Caco-2 (cell line): Measurements from ENCODE around the gene LRRC3B. TPM values are rescaled to one million over a fixed set of nuclear protein-coding genes. Genes with fewer than 3 reads are reported as not detected.

Experiments
- BruUV-seq: library from RNA; stranded (reverse); fragments of 400-500 nt; replicated peaks from 2 replicates; lab custom pipeline; 2021; lab: Mats Ljungman, UMichigan
- CTCF ChIA-PET: fragments of 300-600 bp; sonication (Branson Sonifier 250); formaldehyde crosslinking; loops from one replicate; lab custom pipeline; 2022; ENCODE audit warnings: antibody characterized with exemption; lab: Charles Lee
- POLR2A ChIA-PET: fragments of 300-600 bp; sonication (Branson Sonifier 250); formaldehyde crosslinking; loops from one replicate; lab custom pipeline; 2022; ENCODE audit warnings: antibody characterized with exemption; lab: Charles Lee
- DNase-seq, 2 experiments: peaks; one replicate each; pipeline versions ENCODE4 v3.0.0 to v3.0.0-alpha.2; 2020 to 2022
- H3K27me3 ChIP-seq: replicated peaks from 2 replicates; pipeline ENCODE4 v1.6.0; 2011; ENCODE audit warnings: low read length; ENCODE audit not compliant: control insufficient read depth, insufficient read depth
- H3K36me3 ChIP-seq: 2 replicates; pipeline ENCODE4 v1.5.1; 2011; ENCODE audit warnings: low read length; ENCODE audit not compliant: control insufficient read depth, insufficient read depth
- H3K4me1 ChIP-seq: fragments of 250-450 bp; sonication (Bioruptor Pico); 2 replicates; pipeline ENCODE4 v1.5.1; 2020; ENCODE audit warnings: mild to moderate bottlenecking
- H3K4me3 ChIP-seq: 2 replicates; pipeline ENCODE4 v1.5.1; 2011; ENCODE audit warnings: low read depth, mild to moderate bottlenecking, control low read depth, low read length
- H3K9me3 ChIP-seq: fragments of 250-450 bp; sonication (Bioruptor Pico); 2 replicates; pipeline ENCODE4 v1.5.1; 2020; ENCODE audit warnings: mild to moderate bottlenecking, moderate library complexity
- H3K27ac Mint-ChIP-seq: one replicate; pipeline ENCODE4 v1.8.0; 2022; ENCODE audit warnings: mixed read lengths; ENCODE audit not compliant: unreplicated experiment
- H3K27me3 Mint-ChIP-seq: one replicate; pipeline ENCODE4 v1.8.0; 2022; ENCODE audit warnings: mixed read lengths; ENCODE audit not compliant: insufficient read depth, unreplicated experiment
- H3K36me3 Mint-ChIP-seq: one replicate; pipeline ENCODE4 v1.8.0; 2022; ENCODE audit warnings: mild to moderate bottlenecking, mixed read lengths; ENCODE audit not compliant: insufficient read depth, unreplicated experiment
- H3K4me1 Mint-ChIP-seq: one replicate; pipeline ENCODE4 v1.8.0; 2022; ENCODE audit warnings: low read depth, mixed read lengths; ENCODE audit not compliant: unreplicated experiment
- H3K4me3 Mint-ChIP-seq: one replicate; pipeline ENCODE4 v1.8.0; 2022; ENCODE audit warnings: mild to moderate bottlenecking, moderate library complexity, mixed read lengths; ENCODE audit not compliant: unreplicated experiment
- H3K9me3 Mint-ChIP-seq: one replicate; pipeline ENCODE4 v1.8.0; 2022; ENCODE audit warnings: mixed read lengths; ENCODE audit not compliant: unreplicated experiment
- intact Hi-C: fragments of 100-400 bp; cut with micrococcal nuclease; formaldehyde crosslinking; loops from one replicate; pipeline ENCODE4 v1.10.0; 2022; ENCODE audit not compliant: unreplicated experiment
- total RNA-seq: library from RNA; stranded (reverse); gene quantifications from 2 replicates; pipeline ENCODE4 v1.2.3, GENCODE V29; 2022
- TF ChIP-seq, protein P1 (sequence below), 2 experiments: fragments of 200-600 bp in 1 of 2; IDR thresholded peaks; 1 replicate in 1 of 2; 2 replicates in 1 of 2; pipeline versions ENCODE4 v1.5.1 to v1.8.0; 2011 to 2022; ENCODE audit warnings: antibody characterized with exemption in 1 of 2, control low read depth in 1 of 2, inconsistent platforms in 1 of 2, low read depth in 1 of 2, low read length in 1 of 2, mild to moderate bottlenecking in 1 of 2, moderate library complexity in 1 of 2; ENCODE audit not compliant: insufficient read depth in 1 of 2, severe bottlenecking in 1 of 2, unreplicated experiment in 1 of 2

Gene LRRC3B
- total RNA-seq, 1 experiment from 2014 or later: not detected

DNA sequence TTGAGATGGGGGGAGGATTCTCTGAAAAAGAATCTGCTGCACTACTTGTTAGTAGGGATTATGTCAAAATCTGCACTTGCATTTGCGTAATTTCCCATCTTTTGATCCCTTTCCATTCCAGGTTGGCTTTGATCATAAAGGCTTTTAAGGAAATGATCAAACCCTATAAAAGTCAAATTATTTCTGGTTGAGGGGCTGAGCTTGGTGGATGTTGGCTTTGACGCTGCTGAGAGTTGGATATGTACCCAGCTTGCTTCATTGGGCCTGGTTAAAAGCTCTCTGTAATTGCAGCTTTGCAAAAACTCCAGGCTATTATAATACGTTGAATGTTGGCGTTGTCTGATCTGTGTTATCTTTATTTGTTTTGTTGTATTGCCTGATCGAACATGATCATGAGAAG, 12.0 kb downstream of the LRRC3B start:
- intact Hi-C loops: no loop called here
- Mint-ChIP-seq H3K4me1 (no peaks in the 10 kb centered on the region), H3K27me3 (peaks cover 3% of the 10 kb centered on the region), H3K9me3 (no peaks in the 10 kb centered on the region), H3K4me3 (no peak overlapping the region), H3K36me3 (no peaks in the 10 kb centered on the region), H3K27ac (no peak overlapping the region)
- CTCF ChIA-PET: no interaction called here
- DNase-seq: no peak
- TF ChIP-seq, protein P1, sequence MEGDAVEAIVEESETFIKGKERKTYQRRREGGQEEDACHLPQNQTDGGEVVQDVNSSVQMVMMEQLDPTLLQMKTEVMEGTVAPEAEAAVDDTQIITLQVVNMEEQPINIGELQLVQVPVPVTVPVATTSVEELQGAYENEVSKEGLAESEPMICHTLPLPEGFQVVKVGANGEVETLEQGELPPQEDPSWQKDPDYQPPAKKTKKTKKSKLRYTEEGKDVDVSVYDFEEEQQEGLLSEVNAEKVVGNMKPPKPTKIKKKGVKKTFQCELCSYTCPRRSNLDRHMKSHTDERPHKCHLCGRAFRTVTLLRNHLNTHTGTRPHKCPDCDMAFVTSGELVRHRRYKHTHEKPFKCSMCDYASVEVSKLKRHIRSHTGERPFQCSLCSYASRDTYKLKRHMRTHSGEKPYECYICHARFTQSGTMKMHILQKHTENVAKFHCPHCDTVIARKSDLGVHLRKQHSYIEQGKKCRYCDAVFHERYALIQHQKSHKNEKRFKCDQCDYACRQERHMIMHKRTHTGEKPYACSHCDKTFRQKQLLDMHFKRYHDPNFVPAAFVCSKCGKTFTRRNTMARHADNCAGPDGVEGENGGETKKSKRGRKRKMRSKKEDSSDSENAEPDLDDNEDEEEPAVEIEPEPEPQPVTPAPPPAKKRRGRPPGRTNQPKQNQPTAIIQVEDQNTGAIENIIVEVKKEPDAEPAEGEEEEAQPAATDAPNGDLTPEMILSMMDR (IDR thresholded peaks at IDR 0.05; ENCODE audit: insufficient read depth in 1 of 2, low read depth in 1 of 2, low read length in 1 of 2, severe bottlenecking in 1 of 2, unreplicated experiment in 1 of 2): no peak
- H3K4me1 ChIP-seq: no peaks in the 10 kb centered on the region
- no peak overlapping the region for H3K4me3 ChIP-seq
- BruUV-seq: no TSS peak
- H3K27me3 ChIP-seq: no peaks in the 10 kb centered on the region
- H3K36me3 ChIP-seq: no peaks in the 10 kb centered on the region
- H3K9me3 ChIP-seq: no peaks in the 10 kb centered on the region
- POLR2A ChIA-PET: no interaction called here

DNA sequence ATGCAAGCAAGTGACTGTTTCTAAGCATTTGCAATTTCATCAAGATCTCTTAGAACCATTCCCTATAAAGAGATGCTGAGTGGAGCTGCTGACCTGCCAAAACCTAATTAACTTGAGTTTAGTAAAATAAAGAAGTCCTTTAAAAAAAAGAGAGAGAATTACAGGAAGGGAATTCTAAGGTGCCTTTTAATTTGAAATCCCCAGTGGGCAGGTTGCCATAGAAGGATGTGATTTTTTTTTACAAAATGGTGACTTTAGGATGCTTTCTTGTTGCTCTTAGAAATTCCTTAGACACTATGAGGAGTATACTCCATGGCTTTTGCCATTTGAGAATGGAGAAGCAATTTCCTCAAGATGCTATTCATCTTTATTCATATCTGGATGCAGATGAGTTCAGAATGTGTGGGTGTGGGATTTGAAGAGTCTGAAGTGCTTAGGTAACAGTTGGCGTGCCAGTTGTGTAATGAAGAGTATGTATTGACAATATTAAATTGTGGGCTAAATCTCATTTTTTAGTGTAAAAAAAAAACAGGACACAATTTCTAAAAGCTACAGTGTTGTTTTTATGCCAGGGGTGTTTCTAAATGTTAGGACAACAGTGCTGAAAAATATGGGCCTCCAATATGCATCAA, 13.6 kb downstream of the LRRC3B start:
- CTCF ChIA-PET: no interaction called here
- H3K9me3 Mint-ChIP-seq: no peaks in the 10 kb centered on the region

DNA sequence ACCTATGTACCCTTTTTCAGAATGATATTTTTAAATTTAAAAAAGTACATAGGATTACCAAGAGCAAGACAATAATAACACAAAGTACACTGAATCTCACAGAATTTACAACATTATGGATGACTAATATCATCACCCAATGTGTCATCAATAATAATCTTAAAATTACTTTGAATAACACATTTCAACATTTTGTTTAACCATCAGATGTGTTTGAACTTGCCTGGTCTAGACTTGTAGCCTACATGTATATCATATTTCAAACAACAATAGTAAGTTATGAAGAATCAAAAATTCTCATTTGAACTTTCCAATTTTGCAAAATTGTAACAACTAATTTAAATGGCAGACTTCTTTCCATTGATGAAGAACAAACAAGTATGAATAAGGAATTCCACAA, 15.1 kb downstream of the LRRC3B start:
- H3K27ac Mint-ChIP-seq: no peak overlapping the region

More for the DNA sequence above, 13.6 kb downstream of the LRRC3B start:
- Mint-ChIP-seq H3K27ac (no peak overlapping the region), H3K4me1 (no peaks in the 10 kb centered on the region), H3K27me3 (peaks cover 3% of the 10 kb centered on the region), H3K36me3 (no peaks in the 10 kb centered on the region), H3K4me3 (no peak overlapping the region)
- H3K9me3 ChIP-seq: no peaks in the 10 kb centered on the region
- BruUV-seq: no TSS peak
- intact Hi-C loops: no loop called here
- no peaks in the 10 kb centered on the region for H3K4me1 ChIP-seq
- no peak overlapping the region for H3K4me3 ChIP-seq
- no peaks in the 10 kb centered on the region for H3K27me3 ChIP-seq
- POLR2A ChIA-PET: no interaction called here
- TF ChIP-seq, protein P1 (IDR thresholded peaks at IDR 0.05; ENCODE audit: insufficient read depth in 1 of 2, low read depth in 1 of 2, low read length in 1 of 2, severe bottlenecking in 1 of 2, unreplicated experiment in 1 of 2): no peak
- DNase-seq: no peak
- H3K36me3 ChIP-seq: no peaks in the 10 kb centered on the region

More for the DNA sequence above, 15.1 kb downstream of the LRRC3B start:
- H3K27me3 ChIP-seq: no peaks in the 10 kb centered on the region
- H3K36me3 ChIP-seq: no peaks in the 10 kb centered on the region
- ChIA-PET CTCF (no interaction called here), POLR2A (no interaction called here)
- Mint-ChIP-seq H3K36me3 (no peaks in the 10 kb centered on the region), H3K4me1 (no peaks in the 10 kb centered on the region), H3K9me3 (no peaks in the 10 kb centered on the region), H3K27me3 (no peaks in the 10 kb centered on the region), H3K4me3 (no peak overlapping the region)
- no peak for DNase-seq
- H3K4me3 ChIP-seq: no peak overlapping the region
- TF ChIP-seq, protein P1 (IDR thresholded peaks at IDR 0.05; ENCODE audit: insufficient read depth in 1 of 2, low read depth in 1 of 2, low read length in 1 of 2, severe bottlenecking in 1 of 2, unreplicated experiment in 1 of 2): no peak
- no peaks in the 10 kb centered on the region for H3K4me1 ChIP-seq
- BruUV-seq: no TSS peak
- H3K9me3 ChIP-seq: no peaks in the 10 kb centered on the region
- intact Hi-C loops: no loop called here
